HCT116 (cell line): ENCODE data around the gene MYO7A. TPM values are rescaled to one million over a fixed set of nuclear protein-coding genes. Genes with fewer than 3 reads are reported as not detected.

Experiments
- ATAC-seq: fragments of 200-7000 bp; cut with Tn5 transposase; 2 replicates; pipeline ENCODE4 v1.9.1; 2020; ENCODE audit warnings: mild to moderate bottlenecking, moderate library complexity
- BruUV-seq: library from RNA; stranded (reverse); fragments of 400-500 nt; replicated peaks from 2 replicates; lab custom pipeline; 2021; lab: Mats Ljungman, UMichigan
- CTCF ChIA-PET: fragments of 300-600 bp; sonication (Branson Sonifier 250); formaldehyde crosslinking; loops from one replicate; lab custom pipeline; 2021; ENCODE audit warnings: antibody characterized with exemption; lab: Charles Lee
- POLR2A ChIA-PET: fragments of 300-600, 350-600 bp; sonication (Branson Sonifier 250); formaldehyde crosslinking; loops from one replicate; lab custom pipeline; 2021; ENCODE audit warnings: antibody characterized with exemption; lab: Charles Lee
- RAD21 ChIA-PET, 2 experiments: fragments of 300-600 bp; sonication (Branson Sonifier 250); formaldehyde crosslinking; loops; one replicate each; lab custom pipeline; 2023; ENCODE audit warnings: low total read pairs in 2 of 2; ENCODE audit not compliant: uncharacterized antibody in 2 of 2, unreplicated experiment in 2 of 2, low non-redundant PET in 1 of 2; lab: Charles Lee
- DNase-seq: peaks from one replicate; pipeline ENCODE4 v3.0.0-alpha.2; 2010; ENCODE audit warnings: low read depth, low spot score
- H2AFZ ChIP-seq: fragments of 200-600 bp; shearing (Covaris generic), sonication (generic); 2 replicates; pipeline ENCODE4 v1.6.1; 2017; ENCODE audit warnings: low read depth, mixed run types, mixed read lengths, antibody characterized with exemption, low read length; ENCODE audit not compliant: poor library complexity, severe bottlenecking
- H3K27ac ChIP-seq: 2 replicates; pipeline ENCODE4 v1.5.1; 2012; ENCODE audit warnings: low read depth, low read length
- H3K27me3 ChIP-seq: fragments of 200-600 bp; sonication (generic); 2 replicates; pipeline ENCODE4 v1.6.1; 2016; ENCODE audit warnings: mixed run types, low read length, mixed read lengths; ENCODE audit not compliant: insufficient read depth
- H3K36me3 ChIP-seq, 2 experiments: fragments of 200-500 bp in 1 of 2; fragments of 200-600 bp in 1 of 2; sonication (Bioruptor generic) in 1 of 2; sonication (generic) in 1 of 2; 2 replicates each; pipeline versions ENCODE4 v1.5.1 to v1.6.1; 2014 to 2016; ENCODE audit warnings: low read length in 2 of 2, inconsistent platforms in 1 of 2, mixed read lengths in 1 of 2, mixed run types in 1 of 2; ENCODE audit not compliant: insufficient read depth in 2 of 2, control insufficient read depth in 1 of 2
- H3K4me1 ChIP-seq, 2 experiments: fragments of 200-600 bp in 1 of 2; sonication (generic) in 1 of 2; 2 replicates each; pipeline versions ENCODE4 v1.5.1 to v1.6.1; 2012 to 2017; ENCODE audit warnings: low read length in 2 of 2, inconsistent platforms in 1 of 2, mild to moderate bottlenecking in 1 of 2, mixed read lengths in 1 of 2, mixed run types in 1 of 2, moderate library complexity in 1 of 2; ENCODE audit not compliant: insufficient read depth in 2 of 2, control insufficient read depth in 1 of 2
- H3K4me2 ChIP-seq: fragments of 200-600 bp; sonication (generic); 2 replicates; pipeline ENCODE4 v1.6.1; 2017; ENCODE audit warnings: mixed run types, low read length, mixed read lengths
- H3K4me3 ChIP-seq, 2 experiments: fragments of 200-600 bp in 1 of 2; sonication (generic) in 1 of 2; replicated peaks in 1 of 2; 2 replicates each; pipeline ENCODE4 v1.5.1; 2011 to 2016; ENCODE audit warnings: low read length in 2 of 2, control low read depth in 1 of 2, low read depth in 1 of 2, mild to moderate bottlenecking in 1 of 2, mixed read lengths in 1 of 2, mixed run types in 1 of 2
- H3K79me2 ChIP-seq: fragments of 200-600 bp; sonication (generic); 2 replicates; pipeline ENCODE4 v1.6.1; 2017; ENCODE audit warnings: mild to moderate bottlenecking, mixed run types, low read length, moderate library complexity, mixed read lengths; ENCODE audit not compliant: insufficient read depth
- H3K9ac ChIP-seq: fragments of 200-600 bp; sonication (generic); 2 replicates; pipeline ENCODE4 v1.6.1; 2016; ENCODE audit warnings: low read length, mixed read lengths
- H3K9me2 ChIP-seq: fragments of 200-600 bp; sonication (generic), shearing (Covaris generic); 2 replicates; pipeline ENCODE4 v1.6.1; 2017; ENCODE audit warnings: mixed run types, mild to moderate bottlenecking, moderate library complexity; ENCODE audit not compliant: insufficient read depth
- H3K9me3 ChIP-seq, 2 experiments: fragments of 200-500 bp in 1 of 2; fragments of 200-600 bp in 1 of 2; sonication (Bioruptor generic) in 1 of 2; sonication (generic) in 1 of 2; 2 replicates each; pipeline ENCODE4 v1.6.1; 2014 to 2017; ENCODE audit warnings: low read length in 2 of 2, mixed read lengths in 2 of 2, inconsistent platforms in 1 of 2, low read depth in 1 of 2, mild to moderate bottlenecking in 1 of 2, mixed run types in 1 of 2, moderate library complexity in 1 of 2; ENCODE audit not compliant: control insufficient read depth in 1 of 2, insufficient read depth in 1 of 2
- H4K20me1 ChIP-seq: fragments of 200-600 bp; sonication (generic), shearing (Covaris generic); 2 replicates; pipeline ENCODE4 v1.6.1; 2017; ENCODE audit warnings: mixed run types, mild to moderate bottlenecking, moderate library complexity; ENCODE audit not compliant: insufficient read depth
- CBX3 ChIP-seq: IDR thresholded peaks from 2 replicates; pipeline ENCODE4 v1.6.1; 2012; ENCODE audit warnings: low read depth
- CEBPB ChIP-seq: IDR thresholded peaks from 2 replicates; pipeline ENCODE4 v1.6.1; 2012; ENCODE audit warnings: low read depth
- ELF1 ChIP-seq: IDR thresholded peaks from 2 replicates; pipeline ENCODE4 v1.6.1; 2012; ENCODE audit warnings: low read depth, borderline replicate concordance
- EZH2 ChIP-seq: fragments of 200-600 bp; sonication (generic); IDR thresholded peaks from 2 replicates; pipeline ENCODE4 v1.6.1; 2017; ENCODE audit warnings: antibody characterized with exemption, mixed run types
- EZH2phosphoT487 ChIP-seq: fragments of 200-600 bp; IDR thresholded peaks from 2 replicates; pipeline ENCODE4 v1.6.1; 2018; ENCODE audit warnings: antibody characterized with exemption, borderline replicate concordance
- FOSL1 ChIP-seq: IDR thresholded peaks from 2 replicates; pipeline ENCODE4 v1.6.1; 2012; ENCODE audit warnings: low read depth
- JUND ChIP-seq: IDR thresholded peaks from 2 replicates; pipeline ENCODE4 v1.6.1; 2012
- POLR2A ChIP-seq: IDR thresholded peaks from 2 replicates; pipeline ENCODE4 v1.7.0; 2011; ENCODE audit warnings: borderline replicate concordance; ENCODE audit not compliant: insufficient read depth, insufficient read length; ENCODE audit errors: extremely low read depth
- POLR2AphosphoS5 ChIP-seq: IDR thresholded peaks from 2 replicates; pipeline ENCODE4 v1.6.1; 2011; ENCODE audit warnings: mild to moderate bottlenecking, low read depth, low read length, moderate library complexity
- RAD21 ChIP-seq: IDR thresholded peaks from 2 replicates; pipeline ENCODE4 v1.6.1; 2012; ENCODE audit warnings: low read depth, mild to moderate bottlenecking
- SIN3A ChIP-seq: IDR thresholded peaks from 2 replicates; pipeline ENCODE4 v1.6.1; 2012; ENCODE audit warnings: low read depth
- SP1 ChIP-seq: IDR thresholded peaks from 2 replicates; pipeline ENCODE4 v1.6.1; 2012; ENCODE audit warnings: low read depth
- SRF ChIP-seq: IDR thresholded peaks from 2 replicates; pipeline ENCODE4 v1.6.1; 2012; ENCODE audit warnings: low read depth
- TCF7L2 ChIP-seq: IDR thresholded peaks from 2 replicates; pipeline ENCODE4 v1.7.0; 2011; ENCODE audit warnings: borderline replicate concordance, inconsistent platforms; ENCODE audit not compliant: insufficient read depth, insufficient read length; ENCODE audit errors: extremely low read depth
- YY1 ChIP-seq: IDR thresholded peaks from 2 replicates; pipeline ENCODE4 v1.6.1; 2011; ENCODE audit warnings: low read length, low read depth, moderate library complexity, mild to moderate bottlenecking; ENCODE audit not compliant: insufficient replicate concordance; ENCODE audit errors: extremely low read depth
- ZFX ChIP-seq: fragments of 450-650 bp; IDR thresholded peaks from 2 replicates; pipeline ENCODE4 v1.6.1; 2017
- ZNF274 ChIP-seq: fragments of 200-500 bp; sonication (Bioruptor generic); IDR thresholded peaks from 2 replicates; pipeline ENCODE4 v1.6.1; 2014; ENCODE audit warnings: mild to moderate bottlenecking, low read depth, low read length, inconsistent platforms
- intact Hi-C: fragments of 100-400 bp; cut with micrococcal nuclease; formaldehyde crosslinking; loops from 2 replicates; pipeline ENCODE4 v1.10.0; 2022
- total RNA-seq: library from RNA; stranded (reverse); gene quantifications from one replicate; pipeline ENCODE4 v1.2.1, GENCODE V29; 2021; ENCODE audit not compliant: unreplicated experiment
- TF ChIP-seq, protein P1 (sequence below): IDR thresholded peaks from 2 replicates; pipeline ENCODE4 v1.6.1; 2012
- TF ChIP-seq, protein P2 (sequence below): IDR thresholded peaks from 2 replicates; pipeline ENCODE4 v1.6.1; 2011; ENCODE audit warnings: mild to moderate bottlenecking, low read length, moderate library complexity; ENCODE audit not compliant: insufficient replicate concordance; ENCODE audit errors: extremely low read depth
- TF ChIP-seq, protein P3 (sequence below): IDR thresholded peaks from 2 replicates; pipeline ENCODE4 v1.6.1; 2012

Gene MYO7A
- total RNA-seq, 1 experiment from 2014 or later, result 1.8 TPM

DNA sequence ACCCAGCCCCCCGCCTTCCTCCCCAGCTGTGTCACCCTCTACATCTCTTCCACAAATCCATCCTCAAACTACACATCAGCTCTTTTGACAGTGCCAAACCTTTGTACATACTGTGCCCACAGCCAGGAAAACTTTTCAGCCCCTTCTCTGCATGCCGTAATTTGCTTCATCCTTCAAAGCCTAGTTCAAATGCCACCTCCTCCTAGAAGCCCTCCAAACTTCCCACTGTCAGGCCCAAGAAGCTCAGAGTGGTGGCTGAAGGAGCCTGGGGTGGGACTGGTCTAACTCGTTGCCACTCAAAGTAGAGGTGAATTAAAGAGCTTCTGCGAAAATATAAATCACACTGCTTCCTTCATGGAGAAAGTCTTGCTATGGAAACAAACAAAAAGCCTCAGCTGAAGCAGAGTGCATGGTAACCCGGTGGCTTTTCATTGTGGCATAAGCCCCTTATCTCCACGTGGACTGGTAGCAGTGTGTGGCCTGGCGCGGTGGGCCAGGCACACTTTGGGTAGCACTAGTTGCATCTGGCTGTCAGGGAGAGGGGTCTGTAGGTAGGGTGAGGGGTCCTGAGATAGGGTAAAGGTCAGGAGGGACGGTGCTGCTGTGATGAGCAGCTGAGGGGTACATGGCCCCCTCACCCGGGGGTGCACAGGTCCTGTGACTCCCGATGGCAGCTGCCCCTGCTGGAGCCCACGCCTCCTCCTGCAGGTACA lies 76.9 kb downstream of the MYO7A start (continued):
- TF ChIP-seq ELF1, result no peak
- TF ChIP-seq RAD21, result no peak
- no peak for TF ChIP-seq EZH2
- no peak for TF ChIP-seq CEBPB
- no peak for TF ChIP-seq FOSL1
- no peak for TF ChIP-seq CBX3
- TF ChIP-seq POLR2AphosphoS5, result no peak
- TF ChIP-seq TCF7L2, result no peak
- TF ChIP-seq ZNF274, result no peak
- no peak for TF ChIP-seq SP1
- TF ChIP-seq, protein P1, sequence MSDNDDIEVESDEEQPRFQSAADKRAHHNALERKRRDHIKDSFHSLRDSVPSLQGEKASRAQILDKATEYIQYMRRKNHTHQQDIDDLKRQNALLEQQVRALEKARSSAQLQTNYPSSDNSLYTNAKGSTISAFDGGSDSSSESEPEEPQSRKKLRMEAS, result no peak
- no peak for TF ChIP-seq EZH2phosphoT487
- TF ChIP-seq SIN3A, result no peak
- TF ChIP-seq, all 23 proteins: peak for 0

DNA sequence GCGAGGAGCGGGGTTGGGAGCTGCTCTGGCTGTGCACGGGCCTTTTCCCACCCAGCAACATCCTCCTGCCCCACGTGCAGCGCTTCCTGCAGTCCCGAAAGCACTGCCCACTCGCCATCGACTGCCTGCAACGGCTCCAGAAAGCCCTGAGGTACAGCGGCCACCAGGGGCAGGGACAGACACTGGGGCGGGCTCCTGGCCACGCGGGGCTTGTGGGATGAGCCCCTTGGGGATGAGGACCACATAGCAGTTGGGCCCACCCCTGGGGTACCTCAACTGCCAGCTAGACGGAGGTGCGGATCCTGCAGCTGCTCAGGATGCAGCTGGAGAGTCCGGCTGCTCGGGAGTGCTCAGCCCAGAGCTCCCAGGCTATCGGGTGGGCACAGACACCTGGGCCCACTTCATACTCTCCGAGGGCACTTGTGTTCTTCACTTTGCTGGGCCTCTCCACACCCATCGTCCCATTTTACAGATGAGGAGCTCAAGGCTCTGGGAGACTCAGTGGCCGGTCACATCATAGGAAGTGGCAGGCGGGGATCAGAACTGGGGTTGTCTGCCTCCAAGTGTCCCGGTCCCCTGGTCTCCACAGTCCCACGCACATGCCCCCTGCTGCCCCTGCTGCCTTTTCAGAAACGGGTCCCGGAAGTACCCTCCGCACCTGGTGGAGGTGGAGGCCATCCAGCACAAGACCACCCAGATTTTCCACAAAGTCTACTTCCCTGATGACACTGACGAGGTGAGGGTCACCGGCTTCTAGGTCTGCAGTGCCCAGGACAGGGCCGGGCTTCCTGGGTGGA lies 77.6 kb downstream of the MYO7A start:
- H3K4me3 ChIP-seq, result no peak overlapping the region
- CTCF ChIA-PET, result interaction anchor here (1.3 kb wide), 1 partner anchor 10 kb away, joined by 4 read pairs; no protein-coding TSS in a partner anchor
- POLR2A ChIA-PET, result no interaction called here
- H3K27me3 ChIP-seq, result no peaks in the 10 kb centered on the region
- ATAC-seq (no peak), DNase-seq (no peak)
- no peaks in the 10 kb centered on the region for H3K4me1 ChIP-seq
- H3K4me2 ChIP-seq, result no peak overlapping the region
- H3K79me2 ChIP-seq, result no peaks in the 10 kb centered on the region
- no peaks in the 10 kb centered on the region for H3K9me3 ChIP-seq
- no peaks in the 10 kb centered on the region for H3K36me3 ChIP-seq
- intact Hi-C loops, result no loop called here
- H3K27ac ChIP-seq, result no peak overlapping the region
- RAD21 ChIA-PET, result no interaction called here
- BruUV-seq, result no TSS peak
- H4K20me1 ChIP-seq, result no peaks in the 10 kb centered on the region
- H3K9ac ChIP-seq, result no peak overlapping the region
- no peak overlapping the region for H2AFZ ChIP-seq
- no peaks in the 10 kb centered on the region for H3K9me2 ChIP-seq
- TF ChIP-seq, protein P2, sequence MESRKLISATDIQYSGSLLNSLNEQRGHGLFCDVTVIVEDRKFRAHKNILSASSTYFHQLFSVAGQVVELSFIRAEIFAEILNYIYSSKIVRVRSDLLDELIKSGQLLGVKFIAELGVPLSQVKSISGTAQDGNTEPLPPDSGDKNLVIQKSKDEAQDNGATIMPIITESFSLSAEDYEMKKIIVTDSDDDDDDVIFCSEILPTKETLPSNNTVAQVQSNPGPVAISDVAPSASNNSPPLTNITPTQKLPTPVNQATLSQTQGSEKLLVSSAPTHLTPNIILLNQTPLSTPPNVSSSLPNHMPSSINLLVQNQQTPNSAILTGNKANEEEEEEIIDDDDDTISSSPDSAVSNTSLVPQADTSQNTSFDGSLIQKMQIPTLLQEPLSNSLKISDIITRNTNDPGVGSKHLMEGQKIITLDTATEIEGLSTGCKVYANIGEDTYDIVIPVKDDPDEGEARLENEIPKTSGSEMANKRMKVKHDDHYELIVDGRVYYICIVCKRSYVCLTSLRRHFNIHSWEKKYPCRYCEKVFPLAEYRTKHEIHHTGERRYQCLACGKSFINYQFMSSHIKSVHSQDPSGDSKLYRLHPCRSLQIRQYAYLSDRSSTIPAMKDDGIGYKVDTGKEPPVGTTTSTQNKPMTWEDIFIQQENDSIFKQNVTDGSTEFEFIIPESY, result no peak
- no peak for TF ChIP-seq SP1
- no peak for TF ChIP-seq POLR2AphosphoS5
- TF ChIP-seq ZFX, result no peak
- no peak for TF ChIP-seq RAD21
- TF ChIP-seq EZH2phosphoT487, result no peak
- TF ChIP-seq ELF1, result no peak
- no peak for TF ChIP-seq SRF
- no peak for TF ChIP-seq JUND
- no peak for TF ChIP-seq POLR2A
- no peak for TF ChIP-seq EZH2
- TF ChIP-seq, protein P3, sequence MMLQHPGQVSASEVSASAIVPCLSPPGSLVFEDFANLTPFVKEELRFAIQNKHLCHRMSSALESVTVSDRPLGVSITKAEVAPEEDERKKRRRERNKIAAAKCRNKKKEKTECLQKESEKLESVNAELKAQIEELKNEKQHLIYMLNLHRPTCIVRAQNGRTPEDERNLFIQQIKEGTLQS, result no peak
- TF ChIP-seq YY1, result no peak
- TF ChIP-seq TCF7L2, result no peak
- no peak for TF ChIP-seq ZNF274
